Measurements from ENCODE around the gene AKR1B1.

GRCh38 chr7:134434701-134435100 lies 24.2 kb downstream of the AKR1B1 start:
- no peak for TF ChIP-seq CTCF (IDR thresholded peaks at IDR 0.05)
- no peak for TF ChIP-seq POLR2A (IDR thresholded peaks at IDR 0.05)

Measured in lower leg skin (tissue), 3 donors.